Stimulated activated CD4-positive, alpha-beta T cell treated with anti-CD3 and anti-CD28 coated beads, Interleukin-1b, Interleukin-23, amount 100 ng/mL, for 1 hour (primary cell): ENCODE results near the gene MAST1.
"Not testable (repeated sequence)": the region's sequence is repeated elsewhere in the genome, so short reads cannot be mapped to it uniquely, and the experiment has no call there.

Experiments used
- DNase-seq, 2 donors: peaks; one replicate each; pipeline ENCODE4 v3.0.0-alpha.2; 2020; ENCODE audit warnings: low read depth in 2 of 2

Gene MAST1

GRCh38 chr19:12800923-12801465 is 37.3 kb upstream of the MAST1 start:
- DNase-seq = no peak

- DNase-seq = peak in 1 of 2 donors; percentile 48
These were observed 36.6 kb upstream of the MAST1 start, which contains the start of the genes PRDX2 and THSD8 for GRCh38 chr19:12801466-12802266. Gene PRDX2 (minus strand): TSS chr19:12801800. CDS start chr19:12801261, 539 bp downstream. Gene THSD8 (plus strand): TSS chr19:12802069. CDS start chr19:12802072, 3 bp downstream.

- DNase-seq = no peak
These were observed 35.8 kb upstream of the MAST1 start for GRCh38 chr19:12802267-12803106.

GRCh38 chr19:12804051-12804450 is 34.3 kb upstream of the MAST1 start:
- no peak for DNase-seq

GRCh38 chr19:12806242-12807081 is 31.9 kb upstream of the MAST1 start, which contains the start of gene RNASEH2A:
Gene RNASEH2A (plus strand): TSS chr19:12806584. CDS start chr19:12806674, 90 bp downstream.
- DNase-seq = peak; percentile 63 to 68

- no peak for DNase-seq
These were observed 23.2 kb upstream of the MAST1 start for GRCh38 chr19:12815088-12815487.

- DNase-seq = not testable (repeated sequence)
These were observed 21.1 kb upstream of the MAST1 start for GRCh38 chr19:12817188-12817587.

- not testable (repeated sequence) for DNase-seq
These were observed 20.5 kb upstream of the MAST1 start for GRCh38 chr19:12817810-12818209.

- no peak for DNase-seq
These were observed 16.6 kb upstream of the MAST1 start for GRCh38 chr19:12821761-12822160.

GRCh38 chr19:12825254-12826131 is 12.8 kb upstream of the MAST1 start:
- DNase-seq = no peak

GRCh38 chr19:12828494-12828893 is 9.8 kb upstream of the MAST1 start:
- DNase-seq = no peak

GRCh38 chr19:12833418-12833737 is 4.9 kb upstream of the MAST1 start:
- no peak for DNase-seq

- DNase-seq = no peak
These were observed 4.4 kb upstream of the MAST1 start for GRCh38 chr19:12833738-12834565.

- DNase-seq = no peak
These were observed 3.8 kb upstream of the MAST1 start, which contains the start of gene RTBDN for GRCh38 chr19:12834566-12834943. Gene RTBDN (minus strand): TSS chr19:12834579. CDS start chr19:12829979, 4,600 bp downstream.

GRCh38 chr19:12834976-12835757 is 3.1 kb upstream of the MAST1 start:
- DNase-seq = no peak

GRCh38 chr19:12836529-12836863 is 1.8 kb upstream of the MAST1 start:
- no peak for DNase-seq

- no peak for DNase-seq
These were observed 1.1 kb upstream of the MAST1 start for GRCh38 chr19:12837225-12837624.

- no peak for DNase-seq
These were observed 806 bp downstream of the MAST1 start for GRCh38 chr19:12838886-12839756.
